T-helper 1 cell treated with Interleukin-12 subunit alpha and Interleukin-12 subunit beta and Interleukin-4 antibody, amounts not matched to agents 30 ng/mL and 1 ng/mL, for 36 hours (primary cell): ENCODE results near the gene SPOCK1. TPM values are rescaled to one million over a fixed set of nuclear protein-coding genes. Genes with fewer than 3 reads are reported as not detected.

ENCODE experiments used
- intact Hi-C: fragments of 100-400 bp; cut with micrococcal nuclease; formaldehyde crosslinking; loops from one replicate; pipeline ENCODE4 v1.15.1; 2024
- total RNA-seq: library from RNA; stranded (reverse); gene quantifications from 2 replicates; pipeline ENCODE4 v1.2.3, GENCODE V29; 2022

SPOCK1 gene
- total RNA-seq, 1 donor from 2014 or later, result 0.27 TPM

GRCh38 chr5:137034213-137034612, 464.9 kb downstream of the SPOCK1 start:
- intact Hi-C loops, result no loop called here

DNA sequence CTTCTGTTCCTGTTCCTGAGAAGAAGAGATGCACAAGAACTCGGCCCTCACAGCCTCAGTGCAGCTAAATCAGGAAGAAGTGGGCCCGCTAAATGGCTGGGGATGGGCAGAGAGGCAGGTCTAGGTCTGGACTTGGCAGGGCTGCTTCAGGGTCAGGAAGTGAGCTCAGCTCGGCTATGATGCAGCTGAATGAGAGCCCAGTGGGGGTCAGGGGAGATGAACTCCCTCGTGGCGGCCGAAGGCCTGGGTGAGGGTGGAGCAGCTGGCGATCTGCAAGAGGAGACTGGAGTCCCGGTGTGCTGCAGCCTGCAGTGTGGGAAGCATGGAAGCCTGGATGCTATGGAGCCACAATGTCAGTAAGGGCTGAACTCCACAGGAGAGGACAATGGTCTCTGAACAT, 466.2 kb downstream of the SPOCK1 start:
- intact Hi-C loops, result no loop called here

GRCh38 chr5:137027758-137028157, 471.4 kb downstream of the SPOCK1 start:
- intact Hi-C loops, result no loop called here

GRCh38 chr5:137026296-137026695, 472.8 kb downstream of the SPOCK1 start:
- intact Hi-C loops, result no loop called here

DNA sequence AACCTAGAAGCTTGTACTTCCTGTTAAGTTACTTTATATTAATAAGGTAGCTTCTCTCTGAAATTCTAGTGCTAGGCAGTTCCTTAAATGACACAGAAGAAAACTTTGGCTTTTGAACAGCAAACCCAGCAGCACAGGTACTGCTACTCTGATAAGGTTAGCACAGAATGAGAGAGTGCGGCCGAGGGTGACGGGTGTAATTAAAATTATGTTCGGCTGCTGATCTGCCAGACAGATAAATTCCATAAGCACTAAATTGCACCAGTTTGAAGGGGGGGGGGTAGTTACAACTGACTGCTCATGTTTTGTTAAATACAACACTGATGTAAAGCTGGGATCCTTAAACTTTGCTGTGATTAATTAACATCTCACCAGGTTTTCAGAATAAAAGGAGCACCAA, 475.1 kb downstream of the SPOCK1 start:
- intact Hi-C loops, result no loop called here

DNA sequence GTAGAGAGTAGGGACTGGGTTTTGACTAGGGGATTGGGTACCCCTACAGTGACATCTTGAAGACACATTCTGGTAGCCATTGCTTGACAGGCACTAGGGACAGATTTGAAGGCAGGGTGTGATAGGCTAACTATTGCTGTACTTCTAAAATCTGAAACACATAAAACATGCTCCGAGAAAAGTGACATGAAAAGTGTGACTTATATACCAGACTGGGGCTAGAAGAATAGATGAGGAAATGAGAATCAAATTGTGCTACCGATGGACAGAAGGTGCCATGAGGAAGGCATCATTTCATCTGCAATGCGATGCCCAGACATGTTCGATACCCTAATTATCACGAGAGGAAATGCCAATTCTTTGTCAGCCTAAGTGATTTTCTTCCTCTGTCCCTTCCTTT, 475.8 kb downstream of the SPOCK1 start:
- intact Hi-C loops, result no loop called here

GRCh38 chr5:137022725-137023124, 476.4 kb downstream of the SPOCK1 start:
- intact Hi-C loops, result no loop called here

DNA sequence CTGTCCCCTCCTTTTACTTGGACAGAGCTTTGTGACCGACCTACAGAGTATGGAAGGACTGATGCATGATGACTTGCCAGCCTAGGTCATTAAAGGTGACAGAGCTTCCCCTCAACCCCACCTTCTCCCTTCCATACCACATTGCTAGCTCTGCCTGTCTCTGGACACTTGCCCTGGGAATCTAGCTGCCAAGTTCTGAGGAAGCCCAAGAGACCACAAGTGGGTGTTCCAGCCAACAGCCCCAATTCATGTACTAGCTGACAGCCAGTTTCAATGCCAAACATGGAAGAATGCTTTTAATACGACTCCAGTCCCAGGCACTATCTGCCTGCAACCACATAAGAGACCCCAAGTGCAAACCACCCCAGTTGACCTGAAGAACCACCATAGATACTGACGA, 477.1 kb downstream of the SPOCK1 start:
- intact Hi-C loops, result no loop called here

DNA sequence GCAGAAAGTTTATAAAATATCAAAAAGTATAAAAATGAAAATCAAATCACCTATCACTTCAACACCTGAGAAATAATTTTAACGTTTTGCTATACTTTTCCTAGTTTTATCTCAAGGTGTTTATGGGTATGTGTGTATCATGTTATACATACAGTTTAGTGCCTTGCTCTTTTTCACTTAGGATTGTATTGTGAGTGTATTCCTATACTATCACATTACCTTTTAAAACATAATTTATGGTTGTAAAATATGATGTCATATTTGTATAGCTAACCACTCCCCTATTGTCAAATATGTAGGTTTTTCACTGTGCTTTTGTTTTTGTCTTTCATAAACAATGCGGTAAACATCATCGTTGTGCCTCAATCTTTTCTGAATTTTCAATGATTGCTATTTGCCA, 479.9 kb downstream of the SPOCK1 start:
- intact Hi-C loops, result no loop called here

DNA sequence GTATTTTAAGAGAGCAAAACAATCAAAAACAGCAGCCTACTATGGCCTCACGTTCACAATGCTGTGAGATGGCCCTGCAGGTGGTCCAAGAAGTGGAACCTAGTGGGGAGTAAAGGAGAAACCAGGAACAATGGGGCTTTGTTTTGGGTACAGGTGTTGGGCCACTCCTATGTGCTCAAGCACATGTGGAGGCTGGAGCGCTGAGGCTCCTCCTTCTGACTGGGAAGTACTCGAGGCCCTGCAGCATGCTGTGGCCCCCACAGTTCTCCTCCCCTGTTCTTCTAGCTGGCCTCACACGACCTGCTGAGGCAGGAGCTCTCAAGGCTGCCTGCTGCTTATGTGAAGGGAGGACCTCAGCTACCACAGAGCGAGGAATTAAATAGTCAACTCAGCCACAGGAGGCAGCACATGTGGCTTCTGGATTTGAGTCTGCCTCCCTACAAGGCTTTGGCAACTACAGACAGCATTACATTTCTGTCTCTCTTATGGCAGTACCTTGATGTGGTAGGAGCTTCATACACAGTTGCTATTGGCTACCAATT, 482.3 kb downstream of the SPOCK1 start:
- intact Hi-C loops, result no loop called here

DNA sequence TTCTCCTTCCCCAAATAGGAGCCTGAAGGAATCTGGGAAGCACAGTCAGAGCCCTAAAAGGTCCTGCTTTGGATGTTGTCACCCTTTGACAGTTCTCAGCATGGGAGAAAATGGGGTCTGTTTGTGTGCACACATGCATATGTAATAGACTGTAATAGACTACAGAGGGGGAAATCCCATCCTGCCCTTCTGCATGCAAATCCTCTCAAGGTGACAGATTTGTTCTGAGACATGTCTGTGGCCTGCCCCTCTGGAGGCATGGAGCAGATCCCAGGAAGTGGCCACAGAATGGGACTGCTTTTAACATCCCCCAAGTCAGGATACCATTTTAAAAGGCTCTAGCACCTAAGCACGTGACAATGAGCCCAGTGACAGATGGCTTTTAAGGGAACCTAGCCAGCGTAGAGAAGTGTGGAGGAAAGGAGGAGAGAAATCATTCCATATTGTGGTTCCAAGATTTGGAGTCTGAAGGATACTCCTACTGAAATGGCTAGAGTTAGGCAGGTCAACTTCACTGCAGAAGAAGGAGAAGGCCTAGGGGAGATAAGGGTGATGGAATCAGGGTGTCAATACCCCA, 483.5 kb downstream of the SPOCK1 start:
- intact Hi-C loops, result no loop called here

DNA sequence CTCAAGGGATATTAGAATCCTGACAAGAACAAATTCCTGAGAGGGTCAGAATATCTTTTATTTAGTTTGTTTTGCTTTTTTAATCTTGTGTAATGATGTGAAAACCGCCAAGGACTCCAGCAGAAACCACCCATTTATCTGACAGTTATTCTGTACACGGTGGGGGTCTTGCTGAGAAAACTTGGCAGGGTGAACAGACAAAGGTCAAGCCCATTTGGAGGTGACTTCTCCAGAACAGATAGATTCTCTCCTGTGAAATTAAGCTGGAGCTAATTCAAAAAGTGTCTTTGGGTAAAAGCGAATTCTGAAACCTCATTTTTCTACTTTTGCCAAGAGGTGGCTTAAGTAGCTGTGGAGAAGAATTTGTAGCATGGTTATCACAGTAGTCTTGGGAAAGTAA, 484.4 kb downstream of the SPOCK1 start:
- intact Hi-C loops, result no loop called here

DNA sequence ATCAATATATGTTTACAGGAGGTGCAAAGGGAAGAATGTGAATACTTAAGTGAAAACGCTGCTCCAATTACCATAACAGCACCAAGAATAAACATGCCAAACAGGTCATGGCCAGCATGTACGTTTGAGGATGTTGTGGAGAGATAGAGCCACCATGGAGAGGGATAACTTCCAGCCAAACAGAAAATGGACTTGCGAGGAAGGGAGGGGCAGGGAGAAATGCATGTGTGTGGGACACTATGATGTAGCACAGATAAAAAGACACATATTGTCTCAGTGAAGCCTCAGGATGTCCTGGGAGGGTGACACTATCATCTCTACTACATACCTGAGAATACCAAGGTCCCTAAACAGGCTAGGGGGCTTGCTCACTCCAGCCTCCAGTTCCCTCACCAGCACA, 488.9 kb downstream of the SPOCK1 start:
- intact Hi-C loops, result no loop called here

GRCh38 chr5:137004279-137004678, 494.8 kb downstream of the SPOCK1 start:
- intact Hi-C loops, result no loop called here

DNA sequence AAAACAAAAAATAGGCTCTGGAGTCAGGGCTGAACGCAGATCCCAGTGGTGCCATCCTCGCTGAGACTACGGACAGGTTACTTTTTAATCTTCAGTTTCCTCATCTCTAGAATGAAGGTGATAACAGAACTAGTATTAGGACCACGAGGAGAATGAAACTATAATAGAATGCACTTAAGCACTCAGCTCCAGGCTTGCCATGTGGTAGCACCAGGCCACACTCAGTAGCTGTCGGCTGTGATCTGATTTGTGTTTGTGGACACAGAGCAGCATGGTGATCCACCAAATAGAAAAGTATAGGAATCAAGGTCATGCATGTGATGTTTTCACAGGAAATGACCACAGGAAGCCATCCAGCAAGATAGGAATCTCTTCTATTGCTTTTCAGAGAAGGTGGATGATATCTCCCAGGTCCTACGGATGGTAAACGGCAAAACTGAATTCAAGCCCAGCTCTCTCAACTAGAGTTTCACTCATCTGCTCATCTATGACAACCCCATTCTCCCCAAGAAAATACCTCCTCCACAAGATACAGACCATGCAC, 498.0 kb downstream of the SPOCK1 start:
- intact Hi-C loops, result no loop called here

DNA sequence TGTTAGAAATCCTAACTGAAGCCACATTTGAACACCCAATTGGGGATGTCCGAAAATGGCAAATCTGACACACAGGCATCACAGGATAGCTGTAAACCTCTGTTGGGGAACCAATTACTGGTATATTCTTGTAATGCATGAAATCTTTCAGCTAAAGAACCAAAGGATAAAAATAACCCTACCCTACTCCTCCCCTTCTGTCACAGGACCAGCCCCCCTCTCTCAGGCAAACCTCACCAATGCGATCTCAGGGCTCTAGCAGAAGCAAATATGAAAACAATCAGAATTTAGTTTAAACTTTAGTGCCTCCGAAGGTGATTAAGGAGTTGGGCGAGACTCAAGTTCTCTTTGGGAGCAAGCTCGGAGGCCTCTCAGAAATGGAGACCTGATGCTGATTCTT, 499.3 kb downstream of the SPOCK1 start:
- intact Hi-C loops, result no loop called here

GRCh38 chr5:136998854-136999357, 500.2 kb downstream of the SPOCK1 start:
- intact Hi-C loops, result no loop called here

DNA sequence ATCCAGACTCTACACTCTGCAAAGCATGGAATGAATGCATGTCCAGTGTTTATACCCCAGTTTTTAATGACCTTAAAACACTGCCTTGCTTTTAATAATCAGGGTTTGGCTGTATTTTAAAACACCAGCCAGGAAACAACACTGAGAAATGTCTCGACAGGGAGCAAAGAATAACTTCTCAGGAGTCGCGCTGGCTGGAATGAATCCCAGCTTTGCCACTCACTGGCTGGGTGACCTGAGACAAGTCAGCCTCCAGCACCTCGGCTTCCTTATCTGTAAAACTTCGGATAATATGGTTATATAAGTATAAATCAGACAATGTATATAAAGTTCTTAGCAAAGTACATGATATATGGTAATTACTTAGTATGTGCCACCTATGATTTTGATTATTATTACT, 505.0 kb downstream of the SPOCK1 start:
- intact Hi-C loops, result no loop called here

GRCh38 chr5:136992796-136993489, 506.2 kb downstream of the SPOCK1 start:
- intact Hi-C loops, result no loop called here

- intact Hi-C loops, result no loop called here
Measured at GRCh38 chr5:136985785-136986475, 513.2 kb downstream of the SPOCK1 start.

GRCh38 chr5:136984772-136985446, 514.2 kb downstream of the SPOCK1 start:
- intact Hi-C loops, result no loop called here
